ENCODE measurements around the gene NLRP6. TPM values are rescaled to one million over a fixed set of nuclear protein-coding genes. Genes with fewer than 3 reads are reported as not detected.
"Not testable (repeated sequence)": the region's sequence is repeated elsewhere in the genome, so short reads cannot be mapped to it uniquely, and the experiment has no call there.

NLRP6 gene
- polyA plus RNA-seq, 1 experiment, result not detected

DNA sequence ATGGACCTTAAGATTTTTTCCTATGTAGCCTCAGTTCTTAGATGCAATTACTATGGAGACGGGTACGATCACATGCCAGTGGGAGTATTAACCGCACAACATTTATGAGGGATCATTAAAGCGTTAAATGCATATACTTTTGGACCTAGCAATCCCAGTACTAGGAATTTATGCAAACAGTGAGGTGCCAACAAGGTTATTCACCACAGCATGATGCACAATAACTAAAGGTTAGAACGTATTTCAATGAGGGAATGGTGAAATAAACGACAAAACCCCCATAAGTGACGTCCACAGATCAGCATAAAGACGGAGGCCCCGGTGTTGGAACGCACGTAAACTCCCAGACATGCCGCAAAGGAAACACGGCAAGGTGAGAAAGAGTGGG lies 42.6 kb upstream of the NLRP6 start:
- ChIA-PET POLR2A (no interaction called here), CTCF (interaction anchor here (0.9 to 1.5 kb wide), 3 partner anchors 19 to 161 kb away, joined by 3 read pairs; no protein-coding TSS in a partner anchor)
- TF ChIP-seq, protein P1, sequence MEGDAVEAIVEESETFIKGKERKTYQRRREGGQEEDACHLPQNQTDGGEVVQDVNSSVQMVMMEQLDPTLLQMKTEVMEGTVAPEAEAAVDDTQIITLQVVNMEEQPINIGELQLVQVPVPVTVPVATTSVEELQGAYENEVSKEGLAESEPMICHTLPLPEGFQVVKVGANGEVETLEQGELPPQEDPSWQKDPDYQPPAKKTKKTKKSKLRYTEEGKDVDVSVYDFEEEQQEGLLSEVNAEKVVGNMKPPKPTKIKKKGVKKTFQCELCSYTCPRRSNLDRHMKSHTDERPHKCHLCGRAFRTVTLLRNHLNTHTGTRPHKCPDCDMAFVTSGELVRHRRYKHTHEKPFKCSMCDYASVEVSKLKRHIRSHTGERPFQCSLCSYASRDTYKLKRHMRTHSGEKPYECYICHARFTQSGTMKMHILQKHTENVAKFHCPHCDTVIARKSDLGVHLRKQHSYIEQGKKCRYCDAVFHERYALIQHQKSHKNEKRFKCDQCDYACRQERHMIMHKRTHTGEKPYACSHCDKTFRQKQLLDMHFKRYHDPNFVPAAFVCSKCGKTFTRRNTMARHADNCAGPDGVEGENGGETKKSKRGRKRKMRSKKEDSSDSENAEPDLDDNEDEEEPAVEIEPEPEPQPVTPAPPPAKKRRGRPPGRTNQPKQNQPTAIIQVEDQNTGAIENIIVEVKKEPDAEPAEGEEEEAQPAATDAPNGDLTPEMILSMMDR (IDR thresholded peaks at IDR 0.05; ENCODE audit: insufficient read depth, low read depth, low read length), result no peak
- Histone ChIP-seq H3K4me3 (ENCODE audit: low read depth, low read length) (peak overlapping the region; percentile 97), H3K36me3 (ENCODE audit: control insufficient read depth, insufficient read depth, low read length) (peaks cover 5% of the 10 kb centered on the region; the same call in 1 of the 2 replicates), H3K27me3 (ENCODE audit: control insufficient read depth, insufficient read depth, low read length) (no peaks in the 10 kb centered on the region)
- no peak for DNase-seq (ENCODE audit: low read depth)

DNA sequence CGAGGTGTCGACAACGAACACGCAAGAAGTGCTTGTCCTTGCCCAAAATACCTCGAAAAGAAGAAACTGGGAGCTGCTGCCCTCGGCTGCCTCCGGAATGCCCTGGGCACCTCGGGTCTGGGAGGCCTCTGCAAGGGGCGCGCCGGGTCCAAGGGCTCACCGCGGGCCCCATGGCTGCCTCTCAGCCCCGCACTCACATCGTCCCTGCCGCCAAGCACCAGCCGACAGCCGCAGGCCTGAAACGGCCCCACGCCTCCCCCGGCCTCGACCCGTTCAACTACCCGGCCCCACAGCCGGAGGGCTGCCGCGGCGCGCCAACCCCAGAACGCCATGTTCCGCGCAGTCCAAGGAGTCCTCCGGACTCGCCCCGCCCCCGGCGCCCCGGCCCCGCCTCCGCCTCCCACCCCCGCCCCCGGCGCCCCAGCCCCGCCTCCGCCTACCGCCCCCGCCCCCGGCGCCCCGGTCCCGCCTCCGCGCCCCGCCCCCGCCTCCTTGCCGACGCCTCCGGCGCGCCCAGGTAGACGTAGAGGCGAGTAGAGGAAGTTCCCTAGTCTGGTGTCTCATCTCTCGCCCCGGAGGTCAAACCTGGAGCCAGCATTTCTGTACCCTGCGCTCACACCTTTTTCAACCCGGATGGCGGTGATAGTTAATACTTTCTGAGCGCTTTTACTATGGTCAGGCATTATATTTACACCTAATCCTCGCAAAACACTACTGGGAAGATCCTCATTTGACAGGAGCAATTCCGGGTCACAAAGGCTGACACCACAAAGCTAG lies 42.0 kb upstream of the NLRP6 start, which contains the start of gene SIRT3:
SIRT3 (minus strand) TSS at position 346 of the 777 bp plus-strand sequence; CDS start at position 332, 14 bp downstream.
- H3K27me3 ChIP-seq (ENCODE audit: control insufficient read depth, insufficient read depth, low read length), result no peaks in the 10 kb centered on the region
- peaks cover 7% of the 10 kb centered on the region for H3K36me3 ChIP-seq (ENCODE audit: control insufficient read depth, insufficient read depth, low read length)
- ChIA-PET CTCF (interaction anchor here (0.9 to 1.5 kb wide), 4 partner anchors 10 to 161 kb away, joined by 3 to 4 read pairs (median 4); no protein-coding TSS in a partner anchor), POLR2A (no interaction called here)
- DNase-seq (ENCODE audit: low read depth), result no peak
- H3K4me3 ChIP-seq (ENCODE audit: low read depth, low read length), result peak within 1 kb of the TSS; percentile 97
- TF ChIP-seq, protein P1 (IDR thresholded peaks at IDR 0.05; ENCODE audit: insufficient read depth, low read depth, low read length), result peak; percentile 21; the same call in 1 of the 2 replicates

DNA sequence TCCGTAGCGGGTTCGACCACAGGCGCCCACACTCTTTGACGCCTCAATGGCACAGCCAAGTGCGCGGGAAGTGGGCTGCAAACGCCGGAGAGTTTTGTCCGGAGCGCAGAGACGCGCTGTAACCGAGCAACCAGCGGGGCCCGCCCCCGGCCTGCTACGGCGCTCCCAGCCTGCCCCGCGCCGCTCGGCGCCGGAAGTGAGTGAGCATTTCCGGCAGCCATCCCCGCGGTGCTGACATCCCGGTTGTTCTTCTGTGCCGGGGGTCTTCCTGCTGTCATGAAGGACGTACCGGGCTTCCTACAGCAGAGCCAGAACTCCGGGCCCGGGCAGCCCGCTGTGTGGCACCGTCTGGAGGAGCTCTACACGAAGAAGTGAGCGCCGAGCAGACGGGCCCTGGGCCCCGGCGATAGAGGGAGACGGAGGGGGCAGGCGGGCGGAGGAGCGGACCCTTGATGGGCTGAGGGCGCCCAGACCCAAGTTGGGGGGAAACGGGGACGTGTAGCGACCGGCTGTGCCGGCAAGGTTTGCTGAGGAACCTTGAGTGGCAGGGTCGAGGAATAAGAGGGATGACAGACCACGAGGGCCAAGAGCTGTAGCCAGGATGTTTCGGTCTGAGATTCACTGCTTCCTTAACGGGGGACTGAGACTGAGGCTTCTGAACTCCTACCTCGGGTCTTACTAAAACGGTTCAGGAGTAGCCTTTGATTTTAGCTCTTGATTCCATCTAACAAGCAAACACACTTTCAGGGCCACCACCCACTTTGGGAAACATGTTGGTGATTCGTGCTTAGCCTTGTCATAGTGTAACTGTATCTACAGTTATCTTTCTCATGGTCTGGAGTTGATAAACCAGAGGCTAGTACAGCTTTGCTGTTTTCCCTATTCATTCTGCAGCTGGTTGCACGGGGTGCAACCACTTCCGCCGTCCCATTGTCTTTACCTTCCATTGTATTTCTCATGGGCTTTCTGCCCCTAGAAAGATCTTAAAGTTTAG lies 41.1 kb upstream of the NLRP6 start, which contains the start of gene PSMD13:
PSMD13 (plus strand) TSS at position 203 of the 994 bp plus-strand sequence; CDS start at position 277, 74 bp downstream.
- CTCF ChIA-PET, result interaction anchor here (1.0 to 2.3 kb wide), 6 partner anchors 9 to 211 kb away, joined by 3 to 10 read pairs (median 4); no protein-coding TSS in a partner anchor
- no peaks in the 10 kb centered on the region for H3K27me3 ChIP-seq (ENCODE audit: control insufficient read depth, insufficient read depth, low read length)
- H3K36me3 ChIP-seq (ENCODE audit: control insufficient read depth, insufficient read depth, low read length), result peaks cover 10% of the 10 kb centered on the region
- TF ChIP-seq, protein P1 (IDR thresholded peaks at IDR 0.05; ENCODE audit: insufficient read depth, low read depth, low read length), result no peak
- POLR2A ChIA-PET, result no interaction called here
- peak; percentile 20 for DNase-seq (ENCODE audit: low read depth)
- peak within 1 kb of the TSS; percentile 97 for H3K4me3 ChIP-seq (ENCODE audit: low read depth, low read length)

DNA sequence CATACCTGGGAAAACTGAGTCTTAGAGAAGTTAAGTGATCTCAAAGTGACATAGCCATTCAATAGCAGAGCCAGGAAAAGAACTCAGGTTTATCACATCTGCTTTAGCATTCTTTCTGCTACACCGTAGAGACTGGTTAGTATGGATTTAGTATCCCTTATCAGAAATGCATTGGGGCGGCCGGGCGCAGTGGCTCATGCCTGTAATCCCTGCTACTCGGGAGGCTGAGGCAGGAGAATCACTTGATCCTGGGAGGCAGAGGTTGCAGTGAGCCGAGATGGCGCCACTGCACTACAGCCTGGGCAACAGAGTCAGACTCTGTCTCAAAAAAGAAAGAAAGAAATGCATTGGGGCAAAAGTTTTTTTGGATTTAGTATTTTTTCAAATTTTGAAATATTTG lies 39.9 kb upstream of the NLRP6 start:
- H3K36me3 ChIP-seq (ENCODE audit: control insufficient read depth, insufficient read depth, low read length); H3K4me3 ChIP-seq (ENCODE audit: low read depth, low read length); POLR2A ChIA-PET; DNase-seq (ENCODE audit: low read depth); H3K27me3 ChIP-seq (ENCODE audit: control insufficient read depth, insufficient read depth, low read length): not testable (repeated sequence)
- CTCF ChIA-PET, result interaction anchor here (1.5 to 2.3 kb wide), 3 partner anchors 8 to 12 kb away, joined by 3 to 10 read pairs (median 4); no protein-coding TSS in a partner anchor

DNA sequence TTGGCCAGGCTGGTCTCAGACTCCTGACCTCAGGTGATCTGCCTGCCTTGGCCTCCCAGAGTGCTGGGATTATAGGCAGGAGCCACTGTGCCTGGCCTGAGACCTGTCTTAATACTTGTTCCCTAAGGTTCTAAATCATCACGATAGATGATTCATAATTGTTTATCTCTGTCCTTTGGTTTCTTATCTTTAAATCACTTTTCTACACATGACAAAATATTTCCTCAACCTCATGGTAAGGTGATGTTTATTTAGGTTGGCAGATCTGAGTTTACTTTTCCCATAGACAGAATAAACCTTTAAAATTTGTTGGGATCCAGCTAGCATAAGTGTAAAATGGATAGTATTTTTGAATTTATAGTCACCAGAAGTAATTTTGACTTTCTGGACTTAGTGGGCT lies 37.9 kb upstream of the NLRP6 start:
- TF ChIP-seq, protein P1 (IDR thresholded peaks at IDR 0.05; ENCODE audit: insufficient read depth, low read depth, low read length), result no peak
- ChIA-PET CTCF (interaction anchor here (3.4 kb wide), 1 partner anchor 11 kb away, joined by 21 read pairs; no protein-coding TSS in a partner anchor), POLR2A (no interaction called here)
- no peaks in the 10 kb centered on the region for H3K27me3 ChIP-seq (ENCODE audit: control insufficient read depth, insufficient read depth, low read length)
- no peak for DNase-seq (ENCODE audit: low read depth)
- no peak overlapping the region for H3K4me3 ChIP-seq (ENCODE audit: low read depth, low read length)
- H3K36me3 ChIP-seq (ENCODE audit: control insufficient read depth, insufficient read depth, low read length), result peaks cover 12% of the 10 kb centered on the region
